KMS-11 (cell line): ENCODE results near the gene PRDM15.

ENCODE experiments used
- H2AFZ ChIP-seq: fragments of 200-600 bp; sonication (generic); 2 replicates; pipeline ENCODE4 v1.6.1; 2016; ENCODE audit warnings: antibody characterized with exemption, mixed run types, low read depth
- H3K27ac ChIP-seq: fragments of 200-600 bp; sonication (generic); 2 replicates; pipeline ENCODE4 v1.6.1; 2016; ENCODE audit warnings: mild to moderate bottlenecking, mixed run types
- H3K27me3 ChIP-seq: fragments of 200-600 bp; sonication (generic); 2 replicates; pipeline ENCODE4 v1.6.1; 2017; ENCODE audit warnings: mild to moderate bottlenecking, low read depth, mixed run types, moderate library complexity; ENCODE audit not compliant: insufficient read depth
- H3K36me3 ChIP-seq: fragments of 200-600 bp; sonication (generic); 2 replicates; pipeline ENCODE4 v1.6.1; 2017; ENCODE audit warnings: mild to moderate bottlenecking, mixed run types; ENCODE audit not compliant: insufficient read depth
- H3K4me1 ChIP-seq: fragments of 200-600 bp; sonication (generic); 2 replicates; pipeline ENCODE4 v1.6.1; 2016; ENCODE audit warnings: mild to moderate bottlenecking, low read depth, mixed run types; ENCODE audit not compliant: poor library complexity, severe bottlenecking
- H3K4me2 ChIP-seq: fragments of 200-600 bp; sonication (generic); 2 replicates; pipeline ENCODE4 v1.7.0; 2016; ENCODE audit warnings: mild to moderate bottlenecking, mixed run types
- H3K4me3 ChIP-seq: fragments of 200-600 bp; sonication (generic); IDR thresholded peaks from 2 replicates; pipeline ENCODE4 v1.6.1; 2017; ENCODE audit warnings: low read depth, low read length, mixed read lengths; ENCODE audit not compliant: insufficient read depth
- H3K79me2 ChIP-seq: fragments of 200-600 bp; sonication (generic); 2 replicates; pipeline ENCODE4 v1.6.1; 2016; ENCODE audit warnings: low read depth, mixed run types; ENCODE audit not compliant: insufficient read depth
- H3K9ac ChIP-seq: fragments of 200-600 bp; sonication (generic); 2 replicates; pipeline ENCODE4 v1.6.1; 2016; ENCODE audit warnings: mild to moderate bottlenecking, mixed run types
- H4K20me1 ChIP-seq: fragments of 200-600 bp; sonication (generic); 2 replicates; pipeline ENCODE4 v1.6.1; 2016; ENCODE audit warnings: mild to moderate bottlenecking, mixed run types; ENCODE audit not compliant: insufficient read depth
- CTCF ChIP-seq: fragments of 200-600 bp; sonication (generic); conservative IDR thresholded peaks from 2 replicates; pipeline ENCODE4 v1.6.1; 2017; ENCODE audit warnings: low read depth, mild to moderate bottlenecking, antibody characterized with exemption, low read length, moderate library complexity, mixed read lengths

PRDM15 gene

GRCh38 chr21:41907496-41908258, 28.5 kb upstream of the PRDM15 start:
- Histone ChIP-seq H3K27ac (no peak overlapping the region), H3K36me3 (no peaks in the 10 kb centered on the region), H3K79me2 (no peaks in the 10 kb centered on the region), H3K4me2 (no peak overlapping the region), H3K4me1 (no peaks in the 10 kb centered on the region), H2AFZ (no peak overlapping the region), H3K4me3 (no peak overlapping the region), H3K27me3 (no peaks in the 10 kb centered on the region), H3K9ac (no peak overlapping the region), H4K20me1 (no peaks in the 10 kb centered on the region)
- TF ChIP-seq CTCF, result no peak

- H3K9ac ChIP-seq, result no peak overlapping the region
- no peak overlapping the region for H3K4me2 ChIP-seq
- no peak overlapping the region for H2AFZ ChIP-seq
- H3K36me3 ChIP-seq, result no peaks in the 10 kb centered on the region
- H3K4me1 ChIP-seq, result no peaks in the 10 kb centered on the region
- H3K79me2 ChIP-seq, result no peaks in the 10 kb centered on the region
- no peaks in the 10 kb centered on the region for H4K20me1 ChIP-seq
- H3K4me3 ChIP-seq, result no peak overlapping the region
- H3K27me3 ChIP-seq, result no peaks in the 10 kb centered on the region
- no peak overlapping the region for H3K27ac ChIP-seq
- TF ChIP-seq CTCF, result no peak
Observed at GRCh38 chr21:41906770-41907169, 27.6 kb upstream of the PRDM15 start.

- H2AFZ ChIP-seq, result no peak overlapping the region
- H3K4me1 ChIP-seq, result no peaks in the 10 kb centered on the region
- H3K36me3 ChIP-seq, result no peaks in the 10 kb centered on the region
- H3K27ac ChIP-seq, result no peak overlapping the region
- no peak overlapping the region for H3K9ac ChIP-seq
- no peaks in the 10 kb centered on the region for H3K27me3 ChIP-seq
- H3K4me2 ChIP-seq, result no peak overlapping the region
- no peak overlapping the region for H3K4me3 ChIP-seq
- H3K79me2 ChIP-seq, result no peaks in the 10 kb centered on the region
- TF ChIP-seq CTCF, result no peak
- no peaks in the 10 kb centered on the region for H4K20me1 ChIP-seq
Observed at GRCh38 chr21:41903559-41904351, 24.6 kb upstream of the PRDM15 start.

- no peaks in the 10 kb centered on the region for H4K20me1 ChIP-seq
- H2AFZ ChIP-seq, result no peak overlapping the region
- no peaks in the 10 kb centered on the region for H3K4me1 ChIP-seq
- H3K27ac ChIP-seq, result no peak overlapping the region
- H3K79me2 ChIP-seq, result no peaks in the 10 kb centered on the region
- H3K9ac ChIP-seq, result no peak overlapping the region
- H3K36me3 ChIP-seq, result no peaks in the 10 kb centered on the region
- no peak overlapping the region for H3K4me2 ChIP-seq
- no peak for TF ChIP-seq CTCF
- H3K27me3 ChIP-seq, result no peaks in the 10 kb centered on the region
- no peak overlapping the region for H3K4me3 ChIP-seq
Observed at GRCh38 chr21:41902946-41903345, 23.8 kb upstream of the PRDM15 start.
